Tibial nerve (tissue), 4 donors: ENCODE results near the gene PRDM4. TPM values are rescaled to one million over a fixed set of nuclear protein-coding genes. Genes with fewer than 3 reads are reported as not detected.

Experiments used
- DNase-seq, 2 donors: peaks; one replicate each; pipeline ENCODE4 v3.0.0-alpha.2; 2019; ENCODE audit warnings: low spot score in 2 of 2
- H3K27ac ChIP-seq, 4 donors: fragments of 200-600 bp; sonication (generic) in 3 of 4; one replicate each; pipeline ENCODE4 v1.5.1; 2017 to 2019; ENCODE audit warnings: mild to moderate bottlenecking in 1 of 4
- H3K27me3 ChIP-seq, 2 donors: fragments of 200-600 bp; sonication (generic) in 1 of 2; one replicate each; pipeline versions ENCODE4 v1.5.1 to v1.6.0; 2017 to 2019
- H3K36me3 ChIP-seq, 3 donors: fragments of 200-600 bp; sonication (generic); one replicate each; pipeline ENCODE4 v1.5.1; 2018 to 2019
- H3K4me1 ChIP-seq, 4 donors: fragments of 200-600 bp; sonication (generic) in 3 of 4; one replicate each; pipeline ENCODE4 v1.5.1; 2017 to 2019
- H3K4me3 ChIP-seq, 4 donors: fragments of 200-600 bp; sonication (generic) in 3 of 4; one replicate each; pipeline ENCODE4 v1.5.1; 2017 to 2019; ENCODE audit warnings: mild to moderate bottlenecking in 1 of 4, moderate library complexity in 1 of 4
- H3K9me3 ChIP-seq, 4 donors: fragments of 200-600 bp; sonication (generic) in 3 of 4; one replicate each; pipeline ENCODE4 v1.5.1; 2017 to 2019
- CTCF ChIP-seq, 5 experiments: fragments of 200-600 bp in 3 of 5; fragments of 450-650 bp in 2 of 5; sonication (generic) in 3 of 5; IDR thresholded peaks; one replicate each; pipeline ENCODE4 v1.5.1; 2016 to 2019; ENCODE audit warnings: antibody characterized with exemption in 5 of 5, mild to moderate bottlenecking in 3 of 5, moderate library complexity in 2 of 5
- EP300 ChIP-seq, 2 donors: sonication (generic); formaldehyde crosslinking; IDR thresholded peaks; one replicate each; pipeline ENCODE4 v1.6.1; 2017; ENCODE audit warnings: antibody characterized with exemption in 2 of 2, mild to moderate bottlenecking in 1 of 2
- POLR2A ChIP-seq, 2 donors: fragments of 450-650 bp; IDR thresholded peaks; one replicate each; pipeline ENCODE4 v1.6.1; 2017; ENCODE audit warnings: antibody characterized with exemption in 2 of 2, mild to moderate bottlenecking in 2 of 2, moderate library complexity in 2 of 2
- WGBS, 2 donors: methylation state at CpG; one replicate each; pipeline ENCODE4 v1.1.5; 2018; 5-methylcytosine and 5-hydroxymethylcytosine counted together
- total RNA-seq, 4 donors: library from RNA; depleted of rRNA; stranded (reverse); fragments of >200 nt; gene quantifications; one replicate each; pipeline ENCODE4 v1.1.0, GENCODE V29; 2016

Gene PRDM4
- total RNA-seq, 4 donors from 2014 or later: 25.6 to 36.9 (median 34.7) TPM

- peak overlapping the region; percentile 54 to 82 (median 68) for H3K4me3 ChIP-seq
- DNase-seq: no peak
- peaks cover 3 to 32% (median 20%) of the 10 kb centered on the region in 4 donors for H3K4me1 ChIP-seq
- peaks cover 0 to 6% (median 0%) of the 10 kb centered on the region in 3 donors for H3K36me3 ChIP-seq
- H3K27me3 ChIP-seq: no peaks in the 10 kb centered on the region
- H3K27ac ChIP-seq: peak overlapping the region in 3 of 4 donors; percentile 53 to 86 (median 80)
- TF ChIP-seq POLR2A (IDR thresholded peaks at IDR 0.05) (no peak), CTCF (IDR thresholded peaks at IDR 0.05) (no peak), EP300 (IDR thresholded peaks at IDR 0.05) (no peak)
- WGBS, 2 donors: 1 to 2% methylated on average over 12 of the region's 12 CpGs
- H3K9me3 ChIP-seq: no peaks in the 10 kb centered on the region
Observed at GRCh38 chr12:107761502-107761904, 566 bp upstream of the PRDM4 start.

GRCh38 chr12:107760207-107760808, 629 bp downstream of the PRDM4 start:
- 1 to 4% methylated on average over 21 to 25 of the region's 30 CpGs for WGBS, 2 donors
- DNase-seq: peak in 1 of 2 donors; percentile 11
- H3K9me3 ChIP-seq: no peaks in the 10 kb centered on the region
- H3K36me3 ChIP-seq: peaks cover 0 to 18% (median 4%) of the 10 kb centered on the region in 3 donors
- H3K27me3 ChIP-seq: no peaks in the 10 kb centered on the region
- TF ChIP-seq CTCF (IDR thresholded peaks at IDR 0.05) (no peak), EP300 (IDR thresholded peaks at IDR 0.05) (no peak), POLR2A (IDR thresholded peaks at IDR 0.05) (no peak)
- H3K4me1 ChIP-seq: peaks cover 3 to 32% (median 20%) of the 10 kb centered on the region in 4 donors
- peak overlapping the region; percentile 67 to 90 (median 75) for H3K4me3 ChIP-seq
- H3K27ac ChIP-seq: peak overlapping the region in 3 of 4 donors; percentile 77 to 86 (median 81)

- H3K27me3 ChIP-seq: no peaks in the 10 kb centered on the region
- H3K36me3 ChIP-seq: peaks cover 2 to 27% (median 8%) of the 10 kb centered on the region in 3 donors
- H3K4me1 ChIP-seq: peaks cover 3 to 32% (median 20%) of the 10 kb centered on the region in 4 donors
- WGBS, 2 donors: 18 to 21% methylated on average over 3 of the region's 3 CpGs
- H3K4me3 ChIP-seq: peak overlapping the region in 3 of 4 donors; percentile 67 to 90 (median 68)
- no peaks in the 10 kb centered on the region for H3K9me3 ChIP-seq
- no peak for DNase-seq
- H3K27ac ChIP-seq: peak overlapping the region in 3 of 4 donors; percentile 13 to 86 (median 81)
- no peak for TF ChIP-seq CTCF (IDR thresholded peaks at IDR 0.05)
- TF ChIP-seq POLR2A (IDR thresholded peaks at IDR 0.05): no peak
- no peak for TF ChIP-seq EP300 (IDR thresholded peaks at IDR 0.05)
Observed at GRCh38 chr12:107759410-107759809, 1.5 kb downstream of the PRDM4 start.

GRCh38 chr12:107749083-107749482, 11.9 kb downstream of the PRDM4 start:
- DNase-seq: no peak
- H3K4me1 ChIP-seq: peaks cover 0 to 21% (median 0%) of the 10 kb centered on the region in 4 donors
- TF ChIP-seq CTCF (IDR thresholded peaks at IDR 0.05): no peak
- no peak for TF ChIP-seq EP300 (IDR thresholded peaks at IDR 0.05)
- peak overlapping the region in 1 of 4 donors; percentile 30 for H3K27ac ChIP-seq
- H3K36me3 ChIP-seq: peaks cover 5 to 88% (median 10%) of the 10 kb centered on the region in 3 donors
- no peak overlapping the region for H3K4me3 ChIP-seq
- no peaks in the 10 kb centered on the region for H3K27me3 ChIP-seq
- H3K9me3 ChIP-seq: no peaks in the 10 kb centered on the region
- WGBS, 2 donors: 70 to 89% methylated on average over 1 of the region's 1 CpG

GRCh38 chr12:107748472-107748871, 12.5 kb downstream of the PRDM4 start:
- TF ChIP-seq CTCF (IDR thresholded peaks at IDR 0.05): no peak
- TF ChIP-seq EP300 (IDR thresholded peaks at IDR 0.05): no peak
- no peak for TF ChIP-seq POLR2A (IDR thresholded peaks at IDR 0.05)
- no peak overlapping the region for H3K4me3 ChIP-seq
- no peak overlapping the region for H3K27ac ChIP-seq
- WGBS, 2 donors: 70 to 73% methylated on average over 6 of the region's 6 CpGs
- no peak for DNase-seq
- H3K9me3 ChIP-seq: no peaks in the 10 kb centered on the region
- H3K4me1 ChIP-seq: peaks cover 0 to 21% (median 0%) of the 10 kb centered on the region in 4 donors
- peaks cover 5 to 88% (median 10%) of the 10 kb centered on the region in 3 donors for H3K36me3 ChIP-seq
- no peaks in the 10 kb centered on the region for H3K27me3 ChIP-seq
